Measurements from ENCODE around the gene MED15. TPM values are rescaled to one million over a fixed set of nuclear protein-coding genes. Genes with fewer than 3 reads are reported as not detected.

MED15 gene
- total RNA-seq, 1 experiment from 2014 or later = 59.3 TPM

DNA sequence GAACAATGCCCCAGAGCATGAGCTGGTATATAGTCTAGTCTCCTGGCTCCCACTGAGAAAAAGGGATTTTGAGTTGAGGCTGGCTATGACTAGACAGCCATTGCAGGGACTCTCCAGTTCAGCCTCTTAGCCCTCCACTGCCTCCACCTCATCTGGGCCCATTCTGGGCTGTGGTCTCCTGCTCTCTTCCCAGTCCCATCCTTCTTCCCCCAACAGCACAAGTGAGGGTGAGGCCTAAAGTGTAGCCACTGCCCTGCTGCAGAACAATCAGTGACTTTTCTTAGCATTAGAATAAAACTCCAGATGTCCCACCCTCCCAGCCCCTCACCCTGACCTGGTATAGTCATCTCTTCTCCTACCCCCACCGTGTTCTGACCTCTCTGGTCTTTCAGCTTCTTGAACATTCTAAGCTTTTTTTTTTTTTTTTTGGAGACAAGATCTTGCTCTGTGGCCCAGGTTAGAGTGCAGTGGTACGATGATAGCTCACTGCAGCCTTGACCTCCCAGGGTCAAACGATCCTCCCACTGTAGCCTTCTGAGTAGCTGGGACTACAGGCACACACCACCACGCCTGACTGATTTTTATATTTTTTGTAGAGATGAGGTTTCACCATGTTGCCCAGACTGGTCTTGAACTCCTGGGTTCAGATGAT lies 4.3 kb downstream of the MED15 start:
- TF ChIP-seq CTCF (IDR thresholded peaks at IDR 0.05) = no peak
- no peak for TF ChIP-seq REST (IDR thresholded peaks at IDR 0.05; ENCODE audit: insufficient read depth in 1 of 2, low read depth in 2 of 2, low read length in 1 of 2)
- no peak for TF ChIP-seq SIN3A (IDR thresholded peaks at IDR 0.05; ENCODE audit: borderline replicate concordance, insufficient read depth, low read depth, low read length)
- no peak for TF ChIP-seq POLR2AphosphoS5 (IDR thresholded peaks at IDR 0.05; ENCODE audit: low read depth, low read length)
- no peak for TF ChIP-seq TCF7L2 (IDR thresholded peaks at IDR 0.05; ENCODE audit: low read depth, low read length)
- ATAC-seq = no peak
- Histone ChIP-seq H3K4me1 (ENCODE audit: control insufficient read depth, insufficient read depth, low read length) (peaks cover 23% of the 10 kb centered on the region), H3K36me3 (ENCODE audit: control insufficient read depth, insufficient read depth, low read length) (peaks cover 4% of the 10 kb centered on the region; the same call in 1 of the 2 replicates), H3K9me3 (ENCODE audit: control insufficient read depth, insufficient read depth, low read depth, low read length) (no peaks in the 10 kb centered on the region), H3K27me3 (ENCODE audit: control insufficient read depth, insufficient read depth, low read length) (no peaks in the 10 kb centered on the region), H3K4me3 (ENCODE audit: low read depth in 2 of 2, low read length in 2 of 2) (no peak overlapping the region), H3K27ac (ENCODE audit: low read length) (no peak overlapping the region; the same call in 1 of the 2 replicates)
- CTCF ChIA-PET = interaction anchor here (0.5 to 1.6 kb wide), 3 partner anchors 43 to 93 kb away, joined by 3 to 6 read pairs (median 4); no protein-coding TSS in a partner anchor
- intact Hi-C loops (cut with micrococcal nuclease; ENCODE audit: unreplicated experiment) = no loop called here
- no peak for DNase-seq (ENCODE audit: low read depth, low spot score)
- POLR2A ChIA-PET = no interaction called here
- in situ Hi-C loops (cut with HindIII; ENCODE audit: low pct_unique_long_range_greater_than_20kb, low sequenced_read_pairs) = no loop called here
- BruUV-seq (replicated peaks) = no TSS peak

DNA sequence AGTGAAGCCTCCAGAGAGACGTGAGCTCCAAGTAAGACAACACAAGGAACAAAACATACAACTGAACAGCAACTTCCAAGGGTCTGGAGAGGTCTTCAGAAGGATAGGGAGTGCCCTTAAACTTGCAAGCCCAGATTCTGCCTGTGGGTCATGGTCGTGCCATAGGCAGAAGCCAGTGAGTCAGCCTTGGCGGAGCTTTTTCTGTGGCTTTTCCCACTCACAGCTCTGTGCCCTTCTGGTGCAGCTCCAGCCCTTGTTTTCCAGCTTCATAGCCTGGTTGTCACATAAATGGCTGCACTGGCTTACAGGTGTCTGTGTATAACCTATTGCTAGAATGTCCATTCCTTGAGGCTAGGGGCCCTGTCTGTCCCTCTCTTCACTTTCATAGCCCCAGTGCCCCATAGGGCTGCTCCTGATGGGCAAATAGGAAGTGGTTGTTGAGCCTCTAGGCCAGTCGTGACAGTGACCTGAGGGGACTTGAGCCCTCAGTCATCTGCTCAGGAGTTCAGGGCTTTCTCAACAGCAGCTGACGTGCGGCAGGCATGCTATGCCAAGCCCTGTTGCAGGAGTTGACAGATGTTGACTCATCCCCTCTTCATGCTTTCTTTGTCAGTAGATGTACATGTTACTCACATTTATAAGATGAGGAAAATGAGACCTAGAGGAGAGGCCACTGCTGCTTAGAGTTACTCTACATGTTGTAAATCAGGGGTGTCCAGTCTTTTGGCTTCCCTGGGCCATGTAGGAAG lies 7.4 kb downstream of the MED15 start:
- no peak for DNase-seq (ENCODE audit: low read depth, low spot score)
- in situ Hi-C loops (cut with HindIII; ENCODE audit: low pct_unique_long_range_greater_than_20kb, low sequenced_read_pairs) = no loop called here
- no peak overlapping the region for H3K27ac ChIP-seq (ENCODE audit: low read length)

More for the DNA sequence above, 7.4 kb downstream of the MED15 start:
- H3K36me3 ChIP-seq (ENCODE audit: control insufficient read depth, insufficient read depth, low read length) = no peaks in the 10 kb centered on the region
- ChIA-PET CTCF (no interaction called here), POLR2A (no interaction called here)
- TF ChIP-seq POLR2AphosphoS5 (IDR thresholded peaks at IDR 0.05; ENCODE audit: low read depth, low read length) (no peak), CTCF (IDR thresholded peaks at IDR 0.05) (no peak), REST (IDR thresholded peaks at IDR 0.05; ENCODE audit: insufficient read depth in 1 of 2, low read depth in 2 of 2, low read length in 1 of 2) (no peak), TCF7L2 (IDR thresholded peaks at IDR 0.05; ENCODE audit: low read depth, low read length) (no peak), SIN3A (IDR thresholded peaks at IDR 0.05; ENCODE audit: borderline replicate concordance, insufficient read depth, low read depth, low read length) (no peak)
- no peaks in the 10 kb centered on the region for H3K9me3 ChIP-seq (ENCODE audit: control insufficient read depth, insufficient read depth, low read depth, low read length)
- no peak overlapping the region for H3K4me3 ChIP-seq (ENCODE audit: low read depth in 2 of 2, low read length in 2 of 2)
- BruUV-seq (replicated peaks) = no TSS peak
- no peak for ATAC-seq
- H3K4me1 ChIP-seq (ENCODE audit: control insufficient read depth, insufficient read depth, low read length) = peaks cover 14% of the 10 kb centered on the region
- H3K27me3 ChIP-seq (ENCODE audit: control insufficient read depth, insufficient read depth, low read length) = no peaks in the 10 kb centered on the region
- intact Hi-C loops (cut with micrococcal nuclease; ENCODE audit: unreplicated experiment) = no loop called here
